Activated CD4-positive, alpha-beta T cell treated with anti-CD3 and anti-CD28 coated beads, Interleukin-2, amount 10 ng/mL, durations not matched to agents 24 days and 14 days (primary cell): Measurements from ENCODE around the gene SPAG16. TPM values are rescaled to one million over a fixed set of nuclear protein-coding genes. Genes with fewer than 3 reads are reported as not detected.

ENCODE experiments used
- DNase-seq: peaks from one replicate; pipeline ENCODE4 v3.0.0; 2022
- H3K27ac Mint-ChIP-seq: one replicate; pipeline ENCODE4 v1.8.0; 2022; ENCODE audit warnings: mild to moderate bottlenecking, mixed read lengths
- H3K27me3 Mint-ChIP-seq: one replicate; pipeline ENCODE4 v1.8.0; 2022; ENCODE audit warnings: mixed read lengths
- H3K36me3 Mint-ChIP-seq: one replicate; pipeline ENCODE4 v1.8.0; 2022; ENCODE audit warnings: low read depth, mild to moderate bottlenecking, mixed read lengths
- H3K4me1 Mint-ChIP-seq: one replicate; pipeline ENCODE4 v1.8.0; 2021; ENCODE audit warnings: mixed read lengths
- H3K4me3 Mint-ChIP-seq: one replicate; pipeline ENCODE4 v1.8.0; 2022; ENCODE audit warnings: mild to moderate bottlenecking, moderate library complexity, mixed read lengths
- H3K9me3 Mint-ChIP-seq: one replicate; pipeline ENCODE4 v1.8.0; 2021; ENCODE audit warnings: mixed read lengths
- intact Hi-C: fragments of 100-400 bp; cut with micrococcal nuclease; formaldehyde crosslinking; loops from one replicate; pipeline ENCODE4 v1.15.1; 2023
- total RNA-seq: library from RNA; stranded (reverse); gene quantifications from 2 replicates; pipeline ENCODE4 v1.2.3, GENCODE V29; 2022

The SPAG16 gene
- total RNA-seq = 6.8 and 7.2 TPM in 2 replicates

GRCh38 chr2:213284105-213285090, at the start of gene SPAG16:
Gene SPAG16 (plus strand): TSS chr2:213284464.
- H3K4me1 Mint-ChIP-seq = peaks cover 17% of the 10 kb centered on the region
- H3K27me3 Mint-ChIP-seq = peaks cover 5% of the 10 kb centered on the region
- H3K4me3 Mint-ChIP-seq = peak within 1 kb of the TSS; percentile 96
- H3K27ac Mint-ChIP-seq = peak within 1 kb of the TSS; percentile 87
- intact Hi-C loops = loop anchor here (2.0 to 10.0 kb wide), 4 partner anchors 34 to 1520 kb away; partner anchors contain the start of genes BARD1 and IKZF2
- H3K36me3 Mint-ChIP-seq = no peaks in the 10 kb centered on the region
- DNase-seq = peak; percentile 99
- no peaks in the 10 kb centered on the region for H3K9me3 Mint-ChIP-seq

- Mint-ChIP-seq H3K4me1 (peaks cover 13% of the 10 kb centered on the region), H3K4me3 (no peak overlapping the region), H3K36me3 (no peaks in the 10 kb centered on the region), H3K27ac (no peak overlapping the region), H3K27me3 (peaks cover 23% of the 10 kb centered on the region), H3K9me3 (no peaks in the 10 kb centered on the region)
- no peak for DNase-seq
- intact Hi-C loops = no loop called here
Measured at GRCh38 chr2:213234641-213235040, 49.6 kb upstream of the SPAG16 start.

DNA sequence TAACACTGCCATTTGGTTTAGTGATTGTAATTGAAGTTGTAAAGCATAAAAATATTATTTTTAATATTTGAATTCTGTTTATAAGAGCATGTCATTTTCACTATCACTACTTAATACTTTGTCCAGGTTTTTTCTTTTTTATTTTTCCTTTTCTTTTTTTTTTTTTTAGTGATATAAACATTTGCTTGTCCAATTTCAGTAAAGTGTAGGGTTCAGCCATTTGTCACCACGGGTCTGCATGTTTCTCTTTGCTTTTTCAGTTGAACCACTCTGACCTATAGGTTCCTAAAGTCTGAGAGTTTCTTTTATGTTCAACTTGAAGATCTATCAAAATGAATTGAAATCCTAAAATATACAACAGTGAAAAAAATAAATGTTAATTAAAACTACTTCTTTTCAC, 48.5 kb upstream of the SPAG16 start:
- Mint-ChIP-seq H3K9me3 (no peaks in the 10 kb centered on the region), H3K4me1 (peaks cover 13% of the 10 kb centered on the region), H3K27ac (no peak overlapping the region), H3K27me3 (peaks cover 23% of the 10 kb centered on the region), H3K4me3 (no peak overlapping the region), H3K36me3 (no peaks in the 10 kb centered on the region)
- no peak for DNase-seq
- intact Hi-C loops = no loop called here

DNA sequence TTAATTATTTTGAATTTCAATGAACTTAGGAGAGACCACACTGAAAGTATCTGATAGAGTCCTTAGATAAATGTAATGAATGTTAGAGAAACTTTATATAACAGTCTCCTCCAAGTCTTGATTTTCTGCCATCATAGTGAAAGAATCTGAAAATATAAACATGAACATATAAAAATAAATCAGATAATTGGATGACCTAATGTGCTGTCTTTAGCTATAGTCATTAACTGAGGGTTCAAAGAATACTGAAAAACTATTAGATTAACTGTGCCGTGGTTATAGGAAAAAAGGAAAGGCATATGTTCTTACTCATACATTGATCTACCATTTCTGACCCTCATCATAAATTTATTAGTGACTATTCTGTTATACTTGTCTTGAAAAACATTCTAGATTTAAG, 47.0 kb upstream of the SPAG16 start:
- peaks cover 13% of the 10 kb centered on the region for H3K4me1 Mint-ChIP-seq
- no peaks in the 10 kb centered on the region for H3K9me3 Mint-ChIP-seq
- no peak overlapping the region for H3K27ac Mint-ChIP-seq
- H3K4me3 Mint-ChIP-seq = no peak overlapping the region
- intact Hi-C loops = no loop called here
- H3K36me3 Mint-ChIP-seq = no peaks in the 10 kb centered on the region
- DNase-seq = no peak
- peaks cover 27% of the 10 kb centered on the region for H3K27me3 Mint-ChIP-seq

DNA sequence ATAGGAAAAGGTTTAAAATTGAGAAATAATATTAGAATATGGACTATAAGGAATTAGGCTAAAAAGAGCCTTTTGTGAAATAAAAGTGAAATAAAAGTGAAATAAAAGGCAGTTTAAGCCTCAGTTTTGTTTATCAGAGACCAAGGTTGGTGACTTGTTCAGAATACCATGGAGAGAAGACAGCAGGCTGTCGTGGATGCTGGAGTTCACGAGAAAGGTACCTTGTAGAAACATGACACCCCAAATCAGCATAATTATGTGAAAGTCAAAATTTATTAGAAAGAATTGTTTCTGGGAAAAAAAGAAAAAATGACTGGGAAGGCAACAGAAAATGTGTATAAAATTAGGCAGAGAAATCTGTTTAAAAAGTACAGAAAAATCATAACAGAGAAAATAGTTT, 46.5 kb upstream of the SPAG16 start:
- no peaks in the 10 kb centered on the region for H3K9me3 Mint-ChIP-seq
- H3K4me3 Mint-ChIP-seq = no peak overlapping the region
- intact Hi-C loops = no loop called here
- H3K4me1 Mint-ChIP-seq = peaks cover 12% of the 10 kb centered on the region
- peaks cover 27% of the 10 kb centered on the region for H3K27me3 Mint-ChIP-seq
- H3K36me3 Mint-ChIP-seq = no peaks in the 10 kb centered on the region
- DNase-seq = no peak
- H3K27ac Mint-ChIP-seq = no peak overlapping the region

DNA sequence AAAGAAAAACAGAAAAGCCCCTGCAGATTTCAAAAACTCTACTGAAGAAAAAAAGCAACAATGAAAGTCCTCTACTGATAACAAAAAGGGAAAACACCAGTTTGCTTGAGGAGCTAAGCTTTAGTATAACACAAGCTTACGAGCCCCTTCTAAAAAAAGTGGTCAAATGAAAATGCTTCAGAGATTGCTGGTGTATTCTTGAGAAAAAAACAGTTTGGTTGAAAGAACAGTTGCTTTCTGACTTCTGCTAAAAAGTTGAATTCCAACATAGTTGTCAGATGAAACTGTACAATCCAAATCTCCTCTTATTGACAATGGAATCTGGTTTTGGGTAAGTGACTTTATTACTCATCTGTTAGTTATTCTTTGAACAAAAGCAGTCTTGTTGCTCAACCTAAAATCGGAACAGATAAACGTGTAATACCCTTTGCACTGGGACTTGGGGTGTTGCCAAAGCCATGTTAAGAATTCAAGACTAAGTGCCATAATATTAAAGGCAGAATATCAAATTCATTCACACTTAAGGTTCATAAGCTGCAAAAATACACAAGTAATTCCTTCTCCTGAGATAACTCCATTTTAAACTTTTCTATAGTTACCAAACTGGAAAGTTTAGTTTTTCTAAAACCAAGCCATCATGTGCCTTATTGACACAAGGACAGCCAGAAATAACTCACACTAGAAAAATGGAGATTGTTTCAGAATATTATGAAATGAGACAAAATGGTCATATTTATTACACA, 45.3 kb upstream of the SPAG16 start:
- H3K27ac Mint-ChIP-seq = no peak overlapping the region
- no peaks in the 10 kb centered on the region for H3K9me3 Mint-ChIP-seq
- H3K36me3 Mint-ChIP-seq = no peaks in the 10 kb centered on the region
- H3K27me3 Mint-ChIP-seq = peaks cover 26% of the 10 kb centered on the region
- intact Hi-C loops = no loop called here
- H3K4me3 Mint-ChIP-seq = no peak overlapping the region
- H3K4me1 Mint-ChIP-seq = peaks cover 6% of the 10 kb centered on the region
- DNase-seq = no peak

DNA sequence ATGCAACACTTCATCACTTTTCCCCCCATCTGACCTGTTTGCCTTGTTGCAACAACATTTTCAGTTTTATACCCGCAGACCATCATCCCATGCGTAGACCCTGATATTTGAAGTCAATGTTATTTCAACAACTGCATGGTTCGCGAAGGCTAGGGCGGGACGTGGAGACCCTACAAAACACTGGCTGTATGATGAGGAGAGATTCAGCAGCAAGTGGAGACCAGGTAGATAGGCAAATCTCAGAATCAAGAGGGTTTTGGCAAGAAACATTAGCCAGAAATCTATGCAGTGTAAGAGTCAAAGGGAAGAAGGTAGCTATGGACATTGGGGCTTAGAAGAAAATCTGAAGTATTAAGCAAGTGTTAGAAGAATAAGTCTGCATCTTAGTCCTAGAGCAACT, 42.4 kb upstream of the SPAG16 start:
- Mint-ChIP-seq H3K9me3 (no peaks in the 10 kb centered on the region), H3K4me3 (no peak overlapping the region), H3K36me3 (no peaks in the 10 kb centered on the region), H3K27me3 (peaks cover 18% of the 10 kb centered on the region), H3K4me1 (peaks cover 3% of the 10 kb centered on the region), H3K27ac (no peak overlapping the region)
- no peak for DNase-seq
- intact Hi-C loops = no loop called here

DNA sequence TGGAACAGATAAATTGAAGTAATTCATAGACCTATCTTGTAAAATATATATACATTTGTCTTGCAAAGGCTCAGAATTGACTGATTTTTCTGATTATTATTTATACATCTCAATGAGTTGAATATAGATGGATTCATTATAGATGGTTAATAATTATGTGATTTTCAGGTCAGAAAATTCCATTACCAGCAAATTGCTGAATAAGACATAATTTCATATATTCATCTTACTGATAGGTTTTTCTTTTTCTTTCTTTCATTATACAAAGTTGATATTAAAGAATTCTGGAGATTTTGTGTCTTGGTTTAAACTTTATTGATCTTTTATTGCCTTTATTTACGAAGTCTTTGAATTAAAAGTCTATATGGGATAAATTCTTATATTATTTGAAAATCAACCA, 41.6 kb upstream of the SPAG16 start:
- peaks cover 16% of the 10 kb centered on the region for H3K27me3 Mint-ChIP-seq
- no peaks in the 10 kb centered on the region for H3K9me3 Mint-ChIP-seq
- no peak for DNase-seq
- peaks cover 3% of the 10 kb centered on the region for H3K4me1 Mint-ChIP-seq
- H3K36me3 Mint-ChIP-seq = no peaks in the 10 kb centered on the region
- no peak overlapping the region for H3K27ac Mint-ChIP-seq
- no peak overlapping the region for H3K4me3 Mint-ChIP-seq
- intact Hi-C loops = no loop called here

DNA sequence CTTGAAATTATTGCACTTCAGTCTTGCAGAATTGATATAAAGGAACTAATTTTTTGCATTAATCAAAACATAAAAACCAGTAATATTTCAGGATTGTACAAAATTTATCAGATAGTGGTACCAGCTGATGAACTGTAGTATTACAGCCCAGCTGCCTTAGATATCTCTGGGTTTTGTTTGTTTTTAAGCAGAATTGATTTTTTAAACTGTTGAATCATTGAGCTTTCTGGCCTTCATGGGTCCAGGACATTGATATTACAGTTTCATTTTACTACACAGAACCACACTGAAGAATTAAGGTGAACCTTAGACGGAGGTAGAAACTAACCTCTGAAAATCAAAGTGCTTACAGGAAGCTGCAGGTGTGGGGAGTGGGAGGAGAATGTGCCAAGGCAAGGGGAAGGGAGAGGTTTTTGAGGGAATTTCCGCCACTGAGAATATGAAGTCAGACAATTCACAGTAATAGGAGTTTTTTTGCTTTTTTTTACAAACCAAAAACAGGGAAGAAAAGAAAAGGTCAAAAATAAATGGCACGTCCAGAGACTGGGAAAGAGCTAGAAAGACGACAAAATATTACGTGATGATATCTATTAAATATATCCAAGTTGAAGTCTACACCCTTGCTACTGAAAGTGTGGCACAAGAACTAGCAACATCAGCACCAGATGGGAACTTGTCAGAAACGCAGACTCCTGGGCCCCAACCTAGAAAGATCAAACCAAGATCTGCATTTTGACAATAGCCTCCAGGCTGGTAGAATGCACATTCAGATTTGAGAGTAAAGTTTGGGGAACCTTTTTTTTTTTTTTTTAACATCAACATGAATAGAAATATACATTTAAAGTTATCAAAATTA, 40.8 kb upstream of the SPAG16 start:
- H3K27ac Mint-ChIP-seq = no peak overlapping the region
- intact Hi-C loops = no loop called here
- peaks cover 3% of the 10 kb centered on the region for H3K4me1 Mint-ChIP-seq

GRCh38 chr2:213246497-213247281, 37.6 kb upstream of the SPAG16 start:
- H3K27ac Mint-ChIP-seq = no peak overlapping the region
- no peak overlapping the region for H3K4me3 Mint-ChIP-seq
- DNase-seq = peak; percentile 85
- no peaks in the 10 kb centered on the region for H3K36me3 Mint-ChIP-seq
- peaks cover 8% of the 10 kb centered on the region for H3K27me3 Mint-ChIP-seq
- intact Hi-C loops = loop anchor here (5.0 kb wide), 1 partner anchor 559 kb away; no protein-coding TSS in a partner anchor
- H3K4me1 Mint-ChIP-seq = peaks cover 3% of the 10 kb centered on the region
- H3K9me3 Mint-ChIP-seq = no peaks in the 10 kb centered on the region

More for the DNA sequence above, 40.8 kb upstream of the SPAG16 start:
- no peaks in the 10 kb centered on the region for H3K36me3 Mint-ChIP-seq
- no peaks in the 10 kb centered on the region for H3K9me3 Mint-ChIP-seq
- peaks cover 13% of the 10 kb centered on the region for H3K27me3 Mint-ChIP-seq
- DNase-seq = no peak
- H3K4me3 Mint-ChIP-seq = no peak overlapping the region

DNA sequence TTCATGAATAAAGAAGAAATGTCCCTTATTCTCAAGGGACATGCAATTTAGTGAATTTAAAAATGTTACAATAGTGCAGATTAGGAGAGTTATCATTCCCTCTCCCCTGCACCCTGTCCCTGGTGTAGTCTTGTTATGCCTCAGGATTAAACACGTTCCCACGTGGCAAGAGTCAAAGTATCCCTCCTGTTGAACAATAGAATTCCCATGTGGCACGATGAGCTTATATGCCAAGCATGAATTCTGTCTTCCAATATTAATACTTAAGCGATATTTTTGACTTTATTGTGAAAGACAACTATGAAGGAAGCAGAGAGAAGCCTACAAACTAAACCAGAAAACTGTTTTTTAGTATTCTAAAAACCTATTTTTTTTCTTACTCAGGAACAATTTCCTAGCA, 36.7 kb upstream of the SPAG16 start:
- intact Hi-C loops = loop anchor here (5.0 kb wide), 1 partner anchor 560 kb away; no protein-coding TSS in a partner anchor
- H3K4me3 Mint-ChIP-seq = no peak overlapping the region
- peaks cover 6% of the 10 kb centered on the region for H3K27me3 Mint-ChIP-seq
- H3K4me1 Mint-ChIP-seq = peaks cover 5% of the 10 kb centered on the region
- H3K9me3 Mint-ChIP-seq = no peaks in the 10 kb centered on the region
- no peaks in the 10 kb centered on the region for H3K36me3 Mint-ChIP-seq
- no peak overlapping the region for H3K27ac Mint-ChIP-seq
- DNase-seq = no peak

- no peaks in the 10 kb centered on the region for H3K36me3 Mint-ChIP-seq
- H3K4me1 Mint-ChIP-seq = peaks cover 2% of the 10 kb centered on the region
- no peak overlapping the region for H3K27ac Mint-ChIP-seq
- DNase-seq = no peak
- peaks cover 4% of the 10 kb centered on the region for H3K27me3 Mint-ChIP-seq
- no peak overlapping the region for H3K4me3 Mint-ChIP-seq
- intact Hi-C loops = loop anchor here (5.0 kb wide), 1 partner anchor 561 kb away; no protein-coding TSS in a partner anchor
- H3K9me3 Mint-ChIP-seq = no peaks in the 10 kb centered on the region
Measured at GRCh38 chr2:213248637-213249036, 35.6 kb upstream of the SPAG16 start.

GRCh38 chr2:213249502-213249901, 34.8 kb upstream of the SPAG16 start:
- Mint-ChIP-seq H3K4me1 (peaks cover 2% of the 10 kb centered on the region), H3K27me3 (peaks cover 6% of the 10 kb centered on the region), H3K9me3 (no peaks in the 10 kb centered on the region), H3K36me3 (no peaks in the 10 kb centered on the region), H3K4me3 (no peak overlapping the region), H3K27ac (no peak overlapping the region)
- DNase-seq = no peak
- intact Hi-C loops = loop anchor here (5.0 kb wide), 1 partner anchor 562 kb away; no protein-coding TSS in a partner anchor
